ENCODE measurements around the gene TPM3. TPM values are rescaled to one million over a fixed set of nuclear protein-coding genes. Genes with fewer than 3 reads are reported as not detected.
A peak's percentile ranks its signal among the peaks of the same experiment; 100 is the strongest.

The TPM3 gene
- total and polyA plus RNA-seq, 10 of the 15 experiments (the other 5 are each of a cell fraction or from before 2014, with no cell fraction given), result 270 to 759 (median 505) TPM

DNA sequence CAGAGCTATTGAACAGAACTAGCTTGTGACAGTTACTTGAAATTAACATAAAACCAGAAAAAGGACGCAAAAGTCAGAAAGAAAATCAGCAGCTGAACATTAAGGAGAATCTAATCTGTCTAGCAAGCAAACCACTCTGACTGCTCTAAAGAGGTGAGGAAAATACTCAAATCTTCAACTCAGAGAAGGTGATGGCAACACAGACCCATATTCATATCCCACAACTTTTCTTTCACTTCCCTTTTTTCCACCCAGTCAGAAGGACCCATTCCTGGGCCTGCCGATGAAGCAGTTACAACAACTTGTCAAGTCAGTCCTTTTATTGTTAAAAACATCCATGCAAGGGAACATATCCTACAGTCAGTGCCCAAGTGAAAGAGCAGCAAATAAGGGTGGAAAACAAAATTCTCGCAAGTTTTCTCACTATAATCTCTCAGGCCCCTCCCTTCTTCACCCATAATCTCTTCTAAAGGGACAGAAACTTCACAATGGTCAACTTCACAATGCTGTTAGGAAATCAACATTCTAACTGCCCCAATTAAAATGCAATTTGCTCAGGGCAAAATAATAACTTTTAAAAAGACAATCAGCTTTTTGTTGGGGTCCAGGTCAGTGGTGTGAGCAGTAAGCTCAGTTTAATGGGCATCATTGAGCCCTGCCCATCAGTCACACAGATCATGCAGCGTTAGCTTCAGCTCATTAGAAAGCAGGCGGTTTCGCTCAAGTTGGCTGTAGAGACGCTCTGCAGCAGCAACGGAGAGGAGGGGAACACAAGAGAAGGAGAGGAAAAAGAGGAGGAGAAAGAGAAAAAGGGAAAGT lies 33.4 kb downstream of the TPM3 start:
- SMC1A ChIA-PET (ENCODE audit: uncharacterized antibody, unreplicated experiment), result interaction anchor here (0.8 to 3.3 kb wide), 13 partner anchors 7 to 202 kb away, joined by 3 to 22 read pairs (median 5); partner anchors contain the start of gene HAX1
- 75% methylated on average over 8 of the region's 8 CpGs for WGBS (ENCODE audit: insufficient coverage, insufficient replicate concordance, low lambda C conversion rate, missing lambda C conversion rate)
- H4K20me1 ChIP-seq (ENCODE audit: control insufficient read depth, insufficient read depth), result no peaks in the 10 kb centered on the region
- H3K36me3 ChIP-seq (ENCODE audit: control insufficient read depth in 2 of 2, insufficient read depth in 2 of 2, low read length in 1 of 2), result peaks cover 20 to 29% of the 10 kb centered on the region in 2 experiments
- in situ Hi-C loops (cut with MboI), result no loop called here
- H3K27me3 ChIP-seq (replicated peaks in 1 of 2; ENCODE audit: control insufficient read depth in 2 of 2, insufficient read depth in 2 of 2, low read length in 1 of 2), result no peaks in the 10 kb centered on the region
- H3K9me3 ChIP-seq (replicated peaks; ENCODE audit: control insufficient read depth, insufficient read depth, low read length), result peaks cover 4% of the 10 kb centered on the region; the same call in 2 of the 3 replicates
- peak; percentile 83 for ATAC-seq
- CTCF ChIA-PET, result interaction anchor here (0.6 to 1.8 kb wide), 10 partner anchors 12 to 590 kb away, joined by 3 to 6 read pairs (median 4); no protein-coding TSS in a partner anchor
- RAD21 ChIA-PET (ENCODE audit: unreplicated experiment), result interaction anchor here (0.6 to 3.2 kb wide), 5 partner anchors 20 to 587 kb away, joined by 3 to 30 read pairs (median 3); no protein-coding TSS in a partner anchor
- no peak for FAIRE-seq
- peak overlapping the region; percentile 63 for H3K4me2 ChIP-seq (ENCODE audit: control insufficient read depth, insufficient read depth)
- H3K9ac ChIP-seq (ENCODE audit: control insufficient read depth, insufficient read depth, low read length), result no peak overlapping the region
- POLR2A ChIA-PET, result interaction anchor here (0.5 to 3.1 kb wide), 7 partner anchors 9 to 191 kb away, joined by 3 to 20 read pairs (median 4); partner anchors contain the start of gene CREB3L4
- H3K4me3 ChIP-seq, result peak overlapping the region; percentile 16; the same call in 1 of the 2 replicates
- no peaks in the 10 kb centered on the region; the same call in 1 of the 2 replicates for H3K79me2 ChIP-seq (ENCODE audit: control insufficient read depth, insufficient read depth, low read length)
- peaks cover 20% of the 10 kb centered on the region for H3K4me1 ChIP-seq (ENCODE audit: control insufficient read depth, insufficient read depth, low read length)
- intact Hi-C loops (cut with micrococcal nuclease; ENCODE audit: unreplicated experiment), result no loop called here
- peak overlapping the region; percentile 75 for H3K27ac ChIP-seq (ENCODE audit: control insufficient read depth, insufficient read depth)
- BruUV-seq (replicated peaks), result no TSS peak
- peak; percentile 12 for DNase-seq (ENCODE audit: low read depth, low spot score)
- no peak overlapping the region for H2AFZ ChIP-seq (ENCODE audit: control insufficient read depth, low read depth, low read length)
- TF ChIP-seq JUNB (IDR thresholded peaks at IDR 0.05), result peak; percentile 42; the same call in 1 of the 2 replicates
- peak; percentile 60; the same call in 1 of the 2 replicates for TF ChIP-seq MTA3 (IDR thresholded peaks at IDR 0.05; ENCODE audit: borderline replicate concordance, low read length)
- TF ChIP-seq, protein P1, sequence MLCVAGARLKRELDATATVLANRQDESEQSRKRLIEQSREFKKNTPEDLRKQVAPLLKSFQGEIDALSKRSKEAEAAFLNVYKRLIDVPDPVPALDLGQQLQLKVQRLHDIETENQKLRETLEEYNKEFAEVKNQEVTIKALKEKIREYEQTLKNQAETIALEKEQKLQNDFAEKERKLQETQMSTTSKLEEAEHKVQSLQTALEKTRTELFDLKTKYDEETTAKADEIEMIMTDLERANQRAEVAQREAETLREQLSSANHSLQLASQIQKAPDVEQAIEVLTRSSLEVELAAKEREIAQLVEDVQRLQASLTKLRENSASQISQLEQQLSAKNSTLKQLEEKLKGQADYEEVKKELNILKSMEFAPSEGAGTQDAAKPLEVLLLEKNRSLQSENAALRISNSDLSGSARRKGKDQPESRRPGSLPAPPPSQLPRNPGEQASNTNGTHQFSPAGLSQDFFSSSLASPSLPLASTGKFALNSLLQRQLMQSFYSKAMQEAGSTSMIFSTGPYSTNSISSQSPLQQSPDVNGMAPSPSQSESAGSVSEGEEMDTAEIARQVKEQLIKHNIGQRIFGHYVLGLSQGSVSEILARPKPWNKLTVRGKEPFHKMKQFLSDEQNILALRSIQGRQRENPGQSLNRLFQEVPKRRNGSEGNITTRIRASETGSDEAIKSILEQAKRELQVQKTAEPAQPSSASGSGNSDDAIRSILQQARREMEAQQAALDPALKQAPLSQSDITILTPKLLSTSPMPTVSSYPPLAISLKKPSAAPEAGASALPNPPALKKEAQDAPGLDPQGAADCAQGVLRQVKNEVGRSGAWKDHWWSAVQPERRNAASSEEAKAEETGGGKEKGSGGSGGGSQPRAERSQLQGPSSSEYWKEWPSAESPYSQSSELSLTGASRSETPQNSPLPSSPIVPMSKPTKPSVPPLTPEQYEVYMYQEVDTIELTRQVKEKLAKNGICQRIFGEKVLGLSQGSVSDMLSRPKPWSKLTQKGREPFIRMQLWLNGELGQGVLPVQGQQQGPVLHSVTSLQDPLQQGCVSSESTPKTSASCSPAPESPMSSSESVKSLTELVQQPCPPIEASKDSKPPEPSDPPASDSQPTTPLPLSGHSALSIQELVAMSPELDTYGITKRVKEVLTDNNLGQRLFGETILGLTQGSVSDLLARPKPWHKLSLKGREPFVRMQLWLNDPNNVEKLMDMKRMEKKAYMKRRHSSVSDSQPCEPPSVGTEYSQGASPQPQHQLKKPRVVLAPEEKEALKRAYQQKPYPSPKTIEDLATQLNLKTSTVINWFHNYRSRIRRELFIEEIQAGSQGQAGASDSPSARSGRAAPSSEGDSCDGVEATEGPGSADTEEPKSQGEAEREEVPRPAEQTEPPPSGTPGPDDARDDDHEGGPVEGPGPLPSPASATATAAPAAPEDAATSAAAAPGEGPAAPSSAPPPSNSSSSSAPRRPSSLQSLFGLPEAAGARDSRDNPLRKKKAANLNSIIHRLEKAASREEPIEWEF (IDR thresholded peaks at IDR 0.05; ENCODE audit: insufficient replicate concordance, low read depth, low read length), result no peak
- TF ChIP-seq ZBED1 (IDR thresholded peaks at IDR 0.05; ENCODE audit: borderline replicate concordance), result no peak
- TF ChIP-seq CEBPB (IDR thresholded peaks at IDR 0.05; ENCODE audit: borderline replicate concordance in 1 of 2, low read depth in 2 of 2, low read length in 2 of 2), result no peak
- TF ChIP-seq, protein P2, sequence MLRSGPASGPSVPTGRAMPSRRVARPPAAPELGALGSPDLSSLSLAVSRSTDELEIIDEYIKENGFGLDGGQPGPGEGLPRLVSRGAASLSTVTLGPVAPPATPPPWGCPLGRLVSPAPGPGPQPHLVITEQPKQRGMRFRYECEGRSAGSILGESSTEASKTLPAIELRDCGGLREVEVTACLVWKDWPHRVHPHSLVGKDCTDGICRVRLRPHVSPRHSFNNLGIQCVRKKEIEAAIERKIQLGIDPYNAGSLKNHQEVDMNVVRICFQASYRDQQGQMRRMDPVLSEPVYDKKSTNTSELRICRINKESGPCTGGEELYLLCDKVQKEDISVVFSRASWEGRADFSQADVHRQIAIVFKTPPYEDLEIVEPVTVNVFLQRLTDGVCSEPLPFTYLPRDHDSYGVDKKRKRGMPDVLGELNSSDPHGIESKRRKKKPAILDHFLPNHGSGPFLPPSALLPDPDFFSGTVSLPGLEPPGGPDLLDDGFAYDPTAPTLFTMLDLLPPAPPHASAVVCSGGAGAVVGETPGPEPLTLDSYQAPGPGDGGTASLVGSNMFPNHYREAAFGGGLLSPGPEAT (IDR thresholded peaks at IDR 0.05; ENCODE audit: low read depth), result peak; percentile 24; the same call in 1 of the 2 replicates
- no peak for TF ChIP-seq MEF2A (IDR thresholded peaks at IDR 0.05; ENCODE audit: insufficient read depth, low read depth, low read length)
- peak; percentile 78 for TF ChIP-seq RUNX3 (IDR thresholded peaks at IDR 0.05; ENCODE audit: low read length)
- TF ChIP-seq, protein P3, sequence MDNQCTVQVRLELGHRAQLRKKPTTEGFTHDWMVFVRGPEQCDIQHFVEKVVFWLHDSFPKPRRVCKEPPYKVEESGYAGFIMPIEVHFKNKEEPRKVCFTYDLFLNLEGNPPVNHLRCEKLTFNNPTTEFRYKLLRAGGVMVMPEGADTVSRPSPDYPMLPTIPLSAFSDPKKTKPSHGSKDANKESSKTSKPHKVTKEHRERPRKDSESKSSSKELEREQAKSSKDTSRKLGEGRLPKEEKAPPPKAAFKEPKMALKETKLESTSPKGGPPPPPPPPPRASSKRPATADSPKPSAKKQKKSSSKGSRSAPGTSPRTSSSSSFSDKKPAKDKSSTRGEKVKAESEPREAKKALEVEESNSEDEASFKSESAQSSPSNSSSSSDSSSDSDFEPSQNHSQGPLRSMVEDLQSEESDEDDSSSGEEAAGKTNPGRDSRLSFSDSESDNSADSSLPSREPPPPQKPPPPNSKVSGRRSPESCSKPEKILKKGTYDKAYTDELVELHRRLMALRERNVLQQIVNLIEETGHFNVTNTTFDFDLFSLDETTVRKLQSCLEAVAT (IDR thresholded peaks at IDR 0.05), result no peak
- no peak for TF ChIP-seq CBX5 (IDR thresholded peaks at IDR 0.05; ENCODE audit: low read depth)
- TF ChIP-seq SIN3A (IDR thresholded peaks at IDR 0.05; ENCODE audit: low read depth, low read length), result no peak

All from GM12878 (cell line).